OCI-LY3 (cell line): Measurements from ENCODE around the gene ELFN1.

ENCODE experiments used
- EZH2phosphoT487 ChIP-seq: fragments of 200-600 bp; shearing (Covaris generic); IDR thresholded peaks from 2 replicates; pipeline ENCODE4 v1.6.1; 2018; ENCODE audit warnings: antibody characterized with exemption, mixed run types, low read depth
- TF ChIP-seq, protein P1 (sequence below): fragments of 200-600, 300-600 bp; sonication (generic); IDR thresholded peaks from 2 replicates; pipeline ENCODE4 v1.5.1; 2014; ENCODE audit warnings: antibody characterized with exemption, low read length, low read depth

- TF ChIP-seq, protein P1, sequence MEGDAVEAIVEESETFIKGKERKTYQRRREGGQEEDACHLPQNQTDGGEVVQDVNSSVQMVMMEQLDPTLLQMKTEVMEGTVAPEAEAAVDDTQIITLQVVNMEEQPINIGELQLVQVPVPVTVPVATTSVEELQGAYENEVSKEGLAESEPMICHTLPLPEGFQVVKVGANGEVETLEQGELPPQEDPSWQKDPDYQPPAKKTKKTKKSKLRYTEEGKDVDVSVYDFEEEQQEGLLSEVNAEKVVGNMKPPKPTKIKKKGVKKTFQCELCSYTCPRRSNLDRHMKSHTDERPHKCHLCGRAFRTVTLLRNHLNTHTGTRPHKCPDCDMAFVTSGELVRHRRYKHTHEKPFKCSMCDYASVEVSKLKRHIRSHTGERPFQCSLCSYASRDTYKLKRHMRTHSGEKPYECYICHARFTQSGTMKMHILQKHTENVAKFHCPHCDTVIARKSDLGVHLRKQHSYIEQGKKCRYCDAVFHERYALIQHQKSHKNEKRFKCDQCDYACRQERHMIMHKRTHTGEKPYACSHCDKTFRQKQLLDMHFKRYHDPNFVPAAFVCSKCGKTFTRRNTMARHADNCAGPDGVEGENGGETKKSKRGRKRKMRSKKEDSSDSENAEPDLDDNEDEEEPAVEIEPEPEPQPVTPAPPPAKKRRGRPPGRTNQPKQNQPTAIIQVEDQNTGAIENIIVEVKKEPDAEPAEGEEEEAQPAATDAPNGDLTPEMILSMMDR: no peak
- no peak for TF ChIP-seq EZH2phosphoT487
Observed at GRCh38 chr7:1665549-1666316, 4.3 kb upstream of the ELFN1 start.
